Neural progenitor cell (in vitro differentiated cells): ENCODE results near the gene BGN. TPM values are rescaled to one million over a fixed set of nuclear protein-coding genes. Genes with fewer than 3 reads are reported as not detected.

ENCODE experiments used
- DNase-seq: peaks from one replicate; pipeline ENCODE4 v3.0.0-alpha.2; 2016; ENCODE audit warnings: low spot score
- H2AFZ ChIP-seq: fragments of 200-600 bp; sonication (generic); replicated peaks from 2 replicates; pipeline ENCODE4 v1.6.1; 2016; ENCODE audit warnings: antibody characterized with exemption
- H3F3A ChIP-seq: fragments of 200-600 bp; sonication (generic); 2 replicates; pipeline ENCODE4 v1.6.1; 2016; ENCODE audit warnings: antibody characterized with exemption, low read depth
- H3K27ac ChIP-seq: fragments of 200-600 bp; sonication (generic); 2 replicates; pipeline ENCODE4 v1.5.1; 2016; ENCODE audit warnings: mild to moderate bottlenecking
- H3K27me3 ChIP-seq: fragments of 200-600 bp; sonication (generic); 2 replicates; pipeline ENCODE4 v1.6.1; 2016; ENCODE audit warnings: mild to moderate bottlenecking, moderate library complexity
- H3K36me3 ChIP-seq: fragments of 200-600 bp; sonication (generic); 2 replicates; pipeline ENCODE4 v1.5.1; 2016
- H3K4me1 ChIP-seq: fragments of 200-600 bp; sonication (generic); 2 replicates; pipeline ENCODE4 v1.6.1; 2016; ENCODE audit warnings: mixed run types
- H3K4me2 ChIP-seq: fragments of 200-600 bp; sonication (generic); 2 replicates; pipeline ENCODE4 v1.6.1; 2016
- H3K4me3 ChIP-seq: fragments of 200-600 bp; sonication (generic); 2 replicates; pipeline ENCODE4 v1.5.1; 2016
- H3K79me2 ChIP-seq: fragments of 200-600 bp; sonication (generic); 2 replicates; pipeline ENCODE4 v1.6.1; 2016; ENCODE audit warnings: low read depth
- H3K9ac ChIP-seq: fragments of 200-600 bp; sonication (generic); 2 replicates; pipeline ENCODE4 v1.6.1; 2016
- H3K9me3 ChIP-seq: fragments of 200-600 bp; sonication (generic); 2 replicates; pipeline ENCODE4 v1.5.1; 2016; ENCODE audit warnings: low read depth
- H4K20me1 ChIP-seq: fragments of 200-600 bp; sonication (generic); 2 replicates; pipeline ENCODE4 v1.6.1; 2016; ENCODE audit warnings: low read depth
- H3K27ac Mint-ChIP-seq: 3 replicates; pipeline ENCODE4 v1.8.0; 2021; ENCODE audit warnings: mixed read lengths
- H3K27me3 Mint-ChIP-seq: 2 replicates; pipeline ENCODE4 v1.8.0; 2022; ENCODE audit warnings: low read depth, mild to moderate bottlenecking, inconsistent platforms, moderate library complexity, mixed read lengths; ENCODE audit not compliant: insufficient read depth
- H3K36me3 Mint-ChIP-seq: 3 replicates; pipeline ENCODE4 v1.8.0; 2021; ENCODE audit warnings: mixed read lengths
- H3K4me1 Mint-ChIP-seq: 3 replicates; pipeline ENCODE4 v1.8.0; 2021; ENCODE audit warnings: mixed read lengths
- H3K4me3 Mint-ChIP-seq: 3 replicates; pipeline ENCODE4 v1.8.0; 2021; ENCODE audit warnings: mild to moderate bottlenecking, moderate library complexity, mixed read lengths
- H3K9me3 Mint-ChIP-seq: 3 replicates; pipeline ENCODE4 v1.8.0; 2020; ENCODE audit warnings: mixed read lengths
- CTCF ChIP-seq: fragments of 200-600 bp; sonication (generic); IDR thresholded peaks from 2 replicates; pipeline ENCODE4 v1.5.1; 2017; ENCODE audit warnings: antibody characterized with exemption, mild to moderate bottlenecking
- EZH2 ChIP-seq: fragments of 200-600 bp; sonication (generic); IDR thresholded peaks from 2 replicates; pipeline ENCODE4 v1.6.1; 2017; ENCODE audit warnings: antibody characterized with exemption, mild to moderate bottlenecking, moderate library complexity
- EZH2phosphoT487 ChIP-seq: fragments of 200-600 bp; sonication (generic); IDR thresholded peaks from 2 replicates; pipeline ENCODE4 v1.6.1; 2017; ENCODE audit warnings: antibody characterized with exemption
- total RNA-seq: library from RNA; depleted of rRNA; stranded (reverse); fragments of >200 nt; gene quantifications from 2 replicates; pipeline ENCODE4 v1.2.3, GENCODE V29; 2015; ENCODE audit warnings: low replicate concordance

The BGN gene
- total RNA-seq, 1 donor from 2014 or later, result not detected

GRCh38 chrX:153530411-153531129 lies 35.8 kb downstream of the BGN start:
- no peak overlapping the region for H2AFZ ChIP-seq
- H3K36me3 ChIP-seq, result no peaks in the 10 kb centered on the region
- H3K36me3 Mint-ChIP-seq, result no peaks in the 10 kb centered on the region
- H3F3A ChIP-seq, result no peaks in the 10 kb centered on the region
- TF ChIP-seq EZH2phosphoT487 (no peak), CTCF (no peak), EZH2 (no peak)
- peaks cover 24% of the 10 kb centered on the region for H3K9me3 Mint-ChIP-seq
- no peak overlapping the region for H3K4me2 ChIP-seq
- no peak overlapping the region for H3K27ac ChIP-seq
- peaks cover 9% of the 10 kb centered on the region for H3K4me1 Mint-ChIP-seq
- H3K4me3 ChIP-seq, result no peak overlapping the region
- H3K9ac ChIP-seq, result no peak overlapping the region
- no peak for DNase-seq
- no peak overlapping the region for H3K4me3 Mint-ChIP-seq
- H3K27me3 Mint-ChIP-seq, result peaks cover 11% of the 10 kb centered on the region
- no peaks in the 10 kb centered on the region for H3K79me2 ChIP-seq
- no peaks in the 10 kb centered on the region for H3K27me3 ChIP-seq
- no peaks in the 10 kb centered on the region for H4K20me1 ChIP-seq
- H3K9me3 ChIP-seq, result no peaks in the 10 kb centered on the region
- H3K4me1 ChIP-seq, result no peaks in the 10 kb centered on the region
- no peak overlapping the region for H3K27ac Mint-ChIP-seq

- DNase-seq, result no peak
- H3K4me2 ChIP-seq, result no peak overlapping the region
- H3K36me3 ChIP-seq, result no peaks in the 10 kb centered on the region
- Mint-ChIP-seq H3K4me1 (peaks cover 7% of the 10 kb centered on the region), H3K27ac (peak overlapping the region; percentile 42), H3K27me3 (peaks cover 15% of the 10 kb centered on the region), H3K9me3 (peaks cover 21% of the 10 kb centered on the region), H3K4me3 (no peak overlapping the region), H3K36me3 (no peaks in the 10 kb centered on the region)
- H3K27me3 ChIP-seq, result no peaks in the 10 kb centered on the region
- H3K79me2 ChIP-seq, result no peaks in the 10 kb centered on the region
- no peak overlapping the region for H2AFZ ChIP-seq
- H3K9ac ChIP-seq, result no peak overlapping the region
- no peaks in the 10 kb centered on the region for H4K20me1 ChIP-seq
- H3K27ac ChIP-seq, result no peak overlapping the region
- no peaks in the 10 kb centered on the region for H3K9me3 ChIP-seq
- H3K4me1 ChIP-seq, result no peaks in the 10 kb centered on the region
- no peaks in the 10 kb centered on the region for H3F3A ChIP-seq
- no peak overlapping the region for H3K4me3 ChIP-seq
- TF ChIP-seq CTCF, result no peak
- no peak for TF ChIP-seq EZH2
- TF ChIP-seq EZH2phosphoT487, result no peak
Measured at GRCh38 chrX:153533091-153533490, 38.3 kb downstream of the BGN start.

- no peaks in the 10 kb centered on the region for H3K36me3 ChIP-seq
- no peaks in the 10 kb centered on the region for H3K79me2 ChIP-seq
- DNase-seq, result no peak
- H3K27me3 ChIP-seq, result no peaks in the 10 kb centered on the region
- H3K4me3 ChIP-seq, result no peak overlapping the region
- H3K9me3 ChIP-seq, result no peaks in the 10 kb centered on the region
- H3K9ac ChIP-seq, result no peak overlapping the region
- no peak overlapping the region for H3K27ac Mint-ChIP-seq
- peaks cover 23% of the 10 kb centered on the region for H3K9me3 Mint-ChIP-seq
- no peak overlapping the region for H3K27ac ChIP-seq
- peaks cover 7% of the 10 kb centered on the region for H3K27me3 Mint-ChIP-seq
- no peaks in the 10 kb centered on the region for H4K20me1 ChIP-seq
- H3F3A ChIP-seq, result no peaks in the 10 kb centered on the region
- H3K4me2 ChIP-seq, result no peak overlapping the region
- H3K4me3 Mint-ChIP-seq, result no peak overlapping the region
- H3K4me1 ChIP-seq, result no peaks in the 10 kb centered on the region
- TF ChIP-seq EZH2, result no peak
- TF ChIP-seq CTCF, result no peak
- TF ChIP-seq EZH2phosphoT487, result no peak
- H3K36me3 Mint-ChIP-seq, result no peaks in the 10 kb centered on the region
- no peak overlapping the region for H2AFZ ChIP-seq
- peaks cover 12% of the 10 kb centered on the region for H3K4me1 Mint-ChIP-seq
Measured at GRCh38 chrX:153537080-153537479, 42.3 kb downstream of the BGN start.
